ENCODE results near the gene SYCP2.
"Not testable (repeated sequence)": the region's sequence is repeated elsewhere in the genome, so short reads cannot be mapped to it uniquely, and the experiment has no call there.

Gene SYCP2, protein sequence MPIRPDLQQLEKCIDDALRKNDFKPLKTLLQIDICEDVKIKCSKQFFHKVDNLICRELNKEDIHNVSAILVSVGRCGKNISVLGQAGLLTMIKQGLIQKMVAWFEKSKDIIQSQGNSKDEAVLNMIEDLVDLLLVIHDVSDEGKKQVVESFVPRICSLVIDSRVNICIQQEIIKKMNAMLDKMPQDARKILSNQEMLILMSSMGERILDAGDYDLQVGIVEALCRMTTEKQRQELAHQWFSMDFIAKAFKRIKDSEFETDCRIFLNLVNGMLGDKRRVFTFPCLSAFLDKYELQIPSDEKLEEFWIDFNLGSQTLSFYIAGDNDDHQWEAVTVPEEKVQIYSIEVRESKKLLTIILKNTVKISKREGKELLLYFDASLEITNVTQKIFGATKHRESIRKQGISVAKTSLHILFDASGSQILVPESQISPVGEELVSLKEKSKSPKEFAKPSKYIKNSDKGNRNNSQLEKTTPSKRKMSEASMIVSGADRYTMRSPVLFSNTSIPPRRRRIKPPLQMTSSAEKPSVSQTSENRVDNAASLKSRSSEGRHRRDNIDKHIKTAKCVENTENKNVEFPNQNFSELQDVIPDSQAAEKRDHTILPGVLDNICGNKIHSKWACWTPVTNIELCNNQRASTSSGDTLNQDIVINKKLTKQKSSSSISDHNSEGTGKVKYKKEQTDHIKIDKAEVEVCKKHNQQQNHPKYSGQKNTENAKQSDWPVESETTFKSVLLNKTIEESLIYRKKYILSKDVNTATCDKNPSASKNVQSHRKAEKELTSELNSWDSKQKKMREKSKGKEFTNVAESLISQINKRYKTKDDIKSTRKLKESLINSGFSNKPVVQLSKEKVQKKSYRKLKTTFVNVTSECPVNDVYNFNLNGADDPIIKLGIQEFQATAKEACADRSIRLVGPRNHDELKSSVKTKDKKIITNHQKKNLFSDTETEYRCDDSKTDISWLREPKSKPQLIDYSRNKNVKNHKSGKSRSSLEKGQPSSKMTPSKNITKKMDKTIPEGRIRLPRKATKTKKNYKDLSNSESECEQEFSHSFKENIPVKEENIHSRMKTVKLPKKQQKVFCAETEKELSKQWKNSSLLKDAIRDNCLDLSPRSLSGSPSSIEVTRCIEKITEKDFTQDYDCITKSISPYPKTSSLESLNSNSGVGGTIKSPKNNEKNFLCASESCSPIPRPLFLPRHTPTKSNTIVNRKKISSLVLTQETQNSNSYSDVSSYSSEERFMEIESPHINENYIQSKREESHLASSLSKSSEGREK (N-terminal part only)

DNA sequence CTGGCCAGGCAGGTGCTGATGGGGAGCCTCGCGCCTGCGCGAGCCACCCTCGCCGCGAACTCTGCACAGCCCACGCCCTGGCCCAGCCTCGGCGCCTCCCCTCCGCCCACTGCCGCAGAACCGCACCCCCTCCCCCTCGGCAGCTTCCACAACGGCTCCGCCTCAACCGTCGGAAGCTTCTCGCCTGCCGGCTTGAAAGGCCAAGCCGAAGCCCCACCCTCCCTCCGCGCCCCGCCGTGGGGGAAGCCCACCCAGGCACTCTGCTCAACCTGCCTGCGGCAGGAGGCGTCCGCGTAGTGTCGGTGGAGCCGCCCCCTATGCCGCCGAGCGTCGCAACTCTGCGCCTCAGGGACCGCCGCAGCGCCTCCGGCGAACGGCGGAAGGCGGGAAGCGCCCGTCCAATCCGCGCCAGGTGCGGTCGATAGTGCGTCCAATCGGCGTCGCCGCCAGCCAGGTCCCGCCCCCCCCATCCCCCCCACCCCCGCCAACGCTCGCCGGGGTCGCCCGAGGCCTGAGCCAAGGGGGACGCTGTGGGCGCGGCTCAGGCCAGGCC, at the start of gene SYCP2:
TSS of gene SYCP2 (minus strand) at position 342 of the 553 bp plus-strand sequence. CDS start 11,224 bp downstream, outside the sequence.
- DNase-seq (ENCODE audit: low spot score), result no peak

DNA sequence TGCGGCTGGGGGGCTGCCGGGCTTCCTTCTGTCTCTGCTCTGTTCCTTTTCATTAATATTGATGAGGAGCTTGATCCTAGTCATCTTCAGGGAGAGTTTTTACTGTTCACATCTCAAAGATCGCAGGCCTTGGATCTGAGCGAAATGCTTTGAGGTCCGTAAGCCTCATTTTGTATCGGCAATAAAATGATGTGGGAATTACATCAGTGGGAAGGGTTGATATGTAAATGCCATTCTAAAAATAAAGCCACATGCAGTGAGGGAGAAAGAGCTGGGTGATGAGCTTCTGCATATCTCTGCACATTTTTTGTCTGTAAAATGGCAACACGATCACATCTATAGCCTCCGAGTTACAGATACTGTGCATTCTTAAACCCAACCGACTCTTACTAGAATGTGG, 49.6 kb upstream of the SYCP2 start:
- DNase-seq (ENCODE audit: low spot score), result no peak

DNA sequence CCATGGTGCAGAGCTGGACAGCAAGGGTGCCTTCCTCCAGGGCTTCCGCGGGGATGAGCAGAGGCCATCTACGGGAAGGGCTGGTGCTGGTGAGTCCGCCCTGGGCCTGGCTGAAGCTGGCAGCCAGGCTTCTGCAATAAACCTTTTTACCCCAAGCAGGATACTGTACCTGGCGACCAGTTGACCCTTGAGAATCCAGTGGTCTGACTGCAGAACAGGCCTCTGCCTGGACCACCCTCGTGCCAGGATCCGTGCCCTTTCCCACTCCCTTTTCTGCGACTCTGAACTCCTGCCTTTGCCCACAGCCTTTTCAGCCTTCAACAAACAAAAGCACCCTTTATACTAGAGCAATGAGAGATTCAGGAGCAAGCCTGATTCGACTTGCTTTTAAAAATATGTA, 43.6 kb upstream of the SYCP2 start:
- DNase-seq (ENCODE audit: low spot score), result no peak

DNA sequence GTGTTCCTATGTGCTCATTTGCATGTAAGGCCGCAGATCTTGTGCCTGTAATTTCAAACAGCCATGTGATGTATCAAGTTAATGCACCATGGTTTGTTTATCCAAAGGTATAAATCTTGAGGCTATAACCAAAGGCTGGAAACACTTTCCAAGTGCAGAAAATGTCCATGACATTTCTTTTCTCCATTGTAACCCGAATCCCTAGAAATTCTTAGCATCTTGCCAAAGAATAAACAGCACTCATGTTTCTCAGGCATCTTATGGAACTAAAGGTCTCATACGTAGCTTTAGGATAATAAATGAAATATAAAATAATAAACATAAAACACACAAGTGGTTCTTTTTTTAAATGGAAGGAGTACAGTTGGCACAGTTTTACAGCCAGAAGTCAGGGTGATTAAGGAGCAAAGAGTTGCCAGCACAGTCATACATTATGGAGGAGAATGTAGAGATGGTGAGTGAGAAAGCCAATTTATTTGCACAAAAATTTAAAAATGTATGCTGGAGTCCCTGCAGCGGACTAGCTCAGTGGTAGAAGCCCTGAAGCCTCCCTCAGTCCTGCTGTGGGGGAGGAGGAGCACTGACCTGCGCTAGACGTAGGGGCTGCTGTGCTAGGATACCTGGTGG, 42.8 kb upstream of the SYCP2 start:
- DNase-seq (ENCODE audit: low spot score), result no peak

- no peak for DNase-seq (ENCODE audit: low spot score)
Observed at GRCh38 chr20:59972037-59972801, 38.8 kb upstream of the SYCP2 start.

DNA sequence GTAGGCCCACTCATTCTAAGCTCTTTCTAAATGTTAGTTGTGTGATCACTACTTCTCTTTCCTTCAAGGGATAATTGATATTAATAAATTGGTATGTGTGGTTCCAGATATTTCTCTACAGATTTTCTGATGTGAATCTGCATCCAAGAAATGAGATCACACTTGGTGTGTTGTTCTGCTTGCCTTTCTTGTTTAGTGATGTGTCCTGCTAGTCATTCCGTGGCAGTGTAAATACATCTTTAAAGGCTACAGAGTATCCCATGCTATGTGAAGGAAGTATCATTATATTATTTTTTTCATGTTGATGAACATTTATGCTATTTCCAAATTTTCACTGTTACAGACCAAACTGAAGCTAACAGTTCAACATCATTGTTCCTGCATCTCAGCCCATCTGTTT, 38.0 kb upstream of the SYCP2 start:
- no peak for DNase-seq (ENCODE audit: low spot score)

DNA sequence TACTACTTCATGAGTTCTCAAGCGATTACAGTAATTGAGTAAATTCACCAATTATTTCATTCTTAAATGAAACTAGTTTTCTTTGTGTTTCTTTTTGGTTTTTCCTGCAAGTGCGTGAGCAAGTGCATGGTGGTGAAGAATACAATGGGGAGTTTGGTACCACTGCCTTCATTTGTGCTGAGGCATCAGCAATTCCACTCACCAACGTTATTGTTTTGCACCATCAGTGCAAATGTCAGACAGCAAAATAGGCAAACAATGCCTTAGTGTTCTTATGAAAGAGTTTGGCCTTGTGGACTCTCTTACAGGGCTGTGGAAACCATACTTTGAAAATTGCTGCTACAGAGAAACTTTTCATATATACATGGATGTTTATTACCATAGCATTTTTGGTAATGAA, 33.0 kb upstream of the SYCP2 start:
- no peak for DNase-seq (ENCODE audit: low spot score)

GRCh38 chr20:59962155-59962554, 28.7 kb upstream of the SYCP2 start:
- no peak for DNase-seq (ENCODE audit: low spot score)

- no peak for DNase-seq (ENCODE audit: low spot score)
Observed at GRCh38 chr20:59961423-59961822, 28.0 kb upstream of the SYCP2 start.

GRCh38 chr20:59958626-59959025, 25.2 kb upstream of the SYCP2 start:
- DNase-seq (ENCODE audit: low spot score), result no peak

DNA sequence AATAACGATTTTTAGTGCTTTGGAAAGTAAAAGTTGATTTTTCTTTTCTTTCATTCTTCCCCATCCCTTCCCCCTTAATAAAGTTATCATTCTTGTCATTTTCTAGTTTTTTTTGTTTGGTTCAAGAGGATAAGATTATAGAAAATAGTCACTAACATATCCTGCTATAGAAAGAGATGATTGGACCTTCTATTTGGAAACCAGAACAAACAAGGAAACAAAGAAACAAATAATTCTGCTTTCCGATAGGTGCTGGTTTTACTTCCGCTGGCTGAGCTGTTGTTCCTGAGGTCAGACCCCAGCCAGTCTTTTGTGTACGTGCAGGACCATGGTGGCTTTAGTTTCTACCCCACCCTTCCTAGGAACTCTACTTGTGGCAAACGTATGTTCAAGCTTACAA, 24.7 kb upstream of the SYCP2 start, which contains the start of gene CDH26:
TSS of gene CDH26 (plus strand) at position 301 of the 400 bp plus-strand sequence. CDS start 304 bp downstream, outside the sequence.
- no peak for DNase-seq (ENCODE audit: low spot score)

DNA sequence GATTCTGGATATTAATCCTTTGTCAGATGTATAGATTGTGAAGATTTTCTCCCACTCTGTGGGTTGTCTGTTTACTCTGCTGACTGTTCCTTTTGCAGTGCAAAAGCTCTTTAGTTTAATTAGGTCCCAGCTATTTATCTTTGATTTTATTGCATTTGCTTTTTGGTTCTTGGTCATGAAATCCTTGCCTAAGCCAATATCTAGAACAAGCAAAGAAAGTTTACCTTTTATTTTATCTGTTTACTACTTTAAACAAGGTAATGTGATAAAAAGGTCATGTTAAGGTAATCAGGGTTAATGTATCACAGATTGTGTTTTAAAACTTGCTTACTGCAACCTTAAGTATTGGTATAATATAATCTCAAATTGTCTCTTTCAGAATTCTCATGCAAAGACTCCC, 24.1 kb upstream of the SYCP2 start:
- DNase-seq (ENCODE audit: low spot score), result not testable (repeated sequence)

DNA sequence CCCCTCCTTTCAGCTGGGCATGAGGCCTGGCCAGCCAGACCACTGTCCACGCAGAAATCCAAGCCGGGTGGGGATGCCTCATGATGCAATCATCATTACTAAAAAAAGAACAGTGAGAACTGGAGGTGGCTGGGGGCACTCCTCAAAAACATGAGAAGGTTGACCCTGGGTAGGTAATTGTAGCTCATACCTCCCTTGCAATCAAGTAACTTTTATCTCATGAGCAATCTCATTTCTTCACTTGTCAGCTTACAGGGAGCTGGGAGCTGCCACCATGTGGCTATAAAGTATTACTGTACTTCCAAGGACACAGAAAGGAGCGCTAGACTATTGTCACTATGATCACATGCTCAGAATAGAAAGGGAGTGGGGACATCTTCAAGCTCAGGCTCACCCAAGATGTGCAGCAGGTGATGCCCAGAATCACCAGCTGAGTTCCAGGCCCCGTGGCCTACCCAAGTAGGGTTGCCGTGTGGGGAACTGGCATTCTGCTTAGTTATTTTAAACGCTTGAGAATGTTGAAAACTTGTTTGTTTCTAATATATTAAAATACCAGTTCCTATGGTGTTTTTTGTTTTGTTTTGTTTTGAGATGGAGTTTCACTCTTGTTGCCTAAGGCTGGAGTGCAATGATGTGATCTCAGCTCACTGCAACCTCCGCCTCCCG, 21.8 kb upstream of the SYCP2 start:
- DNase-seq (ENCODE audit: low spot score), result peak; percentile 61

- no peak for DNase-seq (ENCODE audit: low spot score)
Observed at GRCh38 chr20:59954718-59955117, 21.3 kb upstream of the SYCP2 start.

DNA sequence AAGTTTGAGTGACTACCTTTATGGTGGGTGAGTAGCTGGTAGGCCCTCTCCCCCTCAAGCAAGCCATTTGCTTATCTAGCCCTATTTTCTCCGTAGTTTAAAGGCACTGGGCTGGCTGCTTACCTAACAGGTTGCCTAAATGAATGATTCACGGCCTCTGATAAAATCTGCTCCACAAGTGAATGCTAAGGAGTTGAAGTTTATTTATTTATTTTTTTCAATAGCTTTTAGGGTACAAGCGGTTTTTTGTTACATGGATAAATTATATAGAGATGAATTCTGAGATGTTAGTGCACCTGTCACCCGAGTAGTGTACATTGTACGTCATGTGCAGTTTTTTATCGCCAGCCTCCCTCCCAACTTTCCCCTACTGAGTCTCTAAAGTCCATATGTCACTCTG, 16.5 kb upstream of the SYCP2 start:
- DNase-seq (ENCODE audit: low spot score), result no peak

DNA sequence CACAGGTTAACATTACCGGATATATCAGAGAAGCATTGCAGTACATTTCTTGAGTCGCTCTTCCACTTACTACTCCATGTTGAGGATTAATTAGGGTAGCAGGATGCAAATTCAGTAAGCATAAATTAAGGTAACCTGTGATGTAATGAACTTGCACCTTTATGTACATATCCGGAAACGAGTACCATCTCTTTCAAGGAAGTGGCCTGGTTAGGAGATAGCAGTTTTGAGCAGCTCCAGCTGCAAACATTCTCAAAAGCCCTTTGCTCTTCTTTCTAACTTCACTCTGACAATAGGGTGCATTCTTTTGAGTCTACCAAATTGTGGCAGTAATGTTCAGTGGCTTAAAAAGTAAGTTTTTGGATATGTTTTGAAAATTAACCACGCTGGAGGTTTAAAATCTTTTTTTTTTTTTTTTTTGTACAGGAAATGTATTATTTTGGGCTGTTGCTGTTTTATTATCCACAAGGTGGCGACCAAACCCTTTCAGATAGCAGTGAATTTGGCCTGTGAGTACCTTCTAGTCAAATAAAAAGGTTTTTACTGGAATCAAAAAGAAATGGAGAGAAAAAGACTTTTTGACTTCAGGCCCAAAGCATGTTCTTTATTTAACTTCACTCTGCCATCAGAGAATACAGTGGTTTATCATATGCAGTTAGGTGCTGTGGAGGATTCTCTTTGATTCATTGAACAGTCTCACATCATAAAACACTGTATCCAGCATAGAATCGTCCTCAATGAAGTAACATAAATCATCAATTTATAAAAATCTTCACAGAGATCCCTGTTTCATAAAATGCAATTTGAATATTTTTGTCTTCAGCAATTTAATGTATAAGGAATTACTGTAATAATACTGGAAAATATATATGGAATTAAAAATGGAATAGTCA, 15.6 kb upstream of the SYCP2 start:
- DNase-seq (ENCODE audit: low spot score), result peak; percentile 67

GRCh38 chr20:59948212-59948611, 14.8 kb upstream of the SYCP2 start:
- no peak for DNase-seq (ENCODE audit: low spot score)

- DNase-seq (ENCODE audit: low spot score), result no peak
Observed at GRCh38 chr20:59947376-59947775, 13.9 kb upstream of the SYCP2 start.

- no peak for DNase-seq (ENCODE audit: low spot score)
Observed at GRCh38 chr20:59945731-59946130, 12.3 kb upstream of the SYCP2 start.
